Neural crest cell (in vitro differentiated cells): ENCODE data around the gene DUS4L. TPM values are rescaled to one million over a fixed set of nuclear protein-coding genes. Genes with fewer than 3 reads are reported as not detected.

Experiments used
- DNase-seq: peaks from one replicate; pipeline ENCODE4 v3.0.0; 2021; ENCODE audit warnings: low read depth, mixed read lengths, low spot score
- H3K27ac Mint-ChIP-seq: one replicate; pipeline ENCODE4 v1.8.0; 2021; ENCODE audit warnings: mild to moderate bottlenecking, mixed read lengths; ENCODE audit not compliant: unreplicated experiment
- H3K27me3 Mint-ChIP-seq: 2 replicates; pipeline ENCODE4 v1.8.0; 2021; ENCODE audit warnings: low read depth, mild to moderate bottlenecking, mixed read lengths
- H3K36me3 Mint-ChIP-seq: 2 replicates; pipeline ENCODE4 v1.8.0; 2021; ENCODE audit warnings: low read depth, mild to moderate bottlenecking, mixed read lengths
- H3K4me1 Mint-ChIP-seq: 2 replicates; pipeline ENCODE4 v1.8.0; 2021; ENCODE audit warnings: mixed read lengths
- H3K4me3 Mint-ChIP-seq: one replicate; pipeline ENCODE4 v1.8.0; 2021; ENCODE audit warnings: mild to moderate bottlenecking, mixed read lengths
- H3K9me3 Mint-ChIP-seq: 2 replicates; pipeline ENCODE4 v1.8.0; 2021; ENCODE audit warnings: mixed read lengths
- total RNA-seq: library from RNA; stranded (reverse); gene quantifications from 2 replicates; pipeline ENCODE4 v1.2.1, GENCODE V29; 2021
- TF ChIP-seq, protein P1 (sequence below): fragments of 200-600 bp; sonication (generic); conservative IDR thresholded peaks from 2 replicates; pipeline ENCODE4 v1.5.0; 2021; ENCODE audit warnings: antibody characterized with exemption, mild to moderate bottlenecking

Gene DUS4L
- total RNA-seq, 1 donor from 2014 or later = 13.2 TPM

DNA sequence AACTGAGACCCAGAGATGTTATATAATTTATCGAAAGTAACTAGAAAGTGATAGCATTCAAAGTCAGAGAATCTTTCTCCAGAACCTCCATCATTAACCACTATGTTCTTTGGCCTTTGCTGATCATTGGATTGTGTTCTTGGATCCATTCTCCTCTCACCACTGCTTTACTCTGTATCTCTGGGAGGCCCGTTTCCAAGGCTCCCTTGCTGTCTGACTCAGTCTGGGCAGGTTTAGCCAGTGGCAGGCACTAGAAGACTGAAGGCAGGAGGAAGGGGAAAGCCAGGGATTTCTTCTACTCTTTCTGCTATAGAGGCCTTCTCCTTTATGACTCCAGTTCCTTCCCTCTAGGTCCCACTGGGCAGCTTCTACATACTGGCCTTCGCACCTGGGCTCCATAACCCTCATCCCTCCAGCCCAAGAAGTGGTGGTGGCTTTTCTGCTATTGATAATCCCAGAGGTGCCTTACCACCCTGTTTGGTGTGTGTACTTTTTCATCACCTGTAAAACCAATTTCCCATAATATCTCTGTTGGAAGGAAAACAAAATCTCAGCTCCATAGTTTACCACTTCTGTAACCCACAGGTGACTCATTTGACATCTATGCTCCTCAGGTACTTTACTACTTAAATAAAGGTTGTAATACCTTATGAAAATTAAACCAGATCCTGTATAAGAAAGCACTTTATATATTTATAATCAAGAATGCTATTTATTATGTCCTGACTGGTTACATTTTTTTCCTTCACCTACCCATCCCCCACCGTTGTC, 52.3 kb downstream of the DUS4L start:
- no peak for DNase-seq
- no peaks in the 10 kb centered on the region for H3K4me1 Mint-ChIP-seq
- no peaks in the 10 kb centered on the region for H3K9me3 Mint-ChIP-seq
- peak overlapping the region; percentile 78 for H3K27ac Mint-ChIP-seq
- H3K27me3 Mint-ChIP-seq = no peaks in the 10 kb centered on the region
- TF ChIP-seq, protein P1, sequence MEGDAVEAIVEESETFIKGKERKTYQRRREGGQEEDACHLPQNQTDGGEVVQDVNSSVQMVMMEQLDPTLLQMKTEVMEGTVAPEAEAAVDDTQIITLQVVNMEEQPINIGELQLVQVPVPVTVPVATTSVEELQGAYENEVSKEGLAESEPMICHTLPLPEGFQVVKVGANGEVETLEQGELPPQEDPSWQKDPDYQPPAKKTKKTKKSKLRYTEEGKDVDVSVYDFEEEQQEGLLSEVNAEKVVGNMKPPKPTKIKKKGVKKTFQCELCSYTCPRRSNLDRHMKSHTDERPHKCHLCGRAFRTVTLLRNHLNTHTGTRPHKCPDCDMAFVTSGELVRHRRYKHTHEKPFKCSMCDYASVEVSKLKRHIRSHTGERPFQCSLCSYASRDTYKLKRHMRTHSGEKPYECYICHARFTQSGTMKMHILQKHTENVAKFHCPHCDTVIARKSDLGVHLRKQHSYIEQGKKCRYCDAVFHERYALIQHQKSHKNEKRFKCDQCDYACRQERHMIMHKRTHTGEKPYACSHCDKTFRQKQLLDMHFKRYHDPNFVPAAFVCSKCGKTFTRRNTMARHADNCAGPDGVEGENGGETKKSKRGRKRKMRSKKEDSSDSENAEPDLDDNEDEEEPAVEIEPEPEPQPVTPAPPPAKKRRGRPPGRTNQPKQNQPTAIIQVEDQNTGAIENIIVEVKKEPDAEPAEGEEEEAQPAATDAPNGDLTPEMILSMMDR = no peak
- peaks cover 5% of the 10 kb centered on the region for H3K36me3 Mint-ChIP-seq
- H3K4me3 Mint-ChIP-seq = no peak overlapping the region

DNA sequence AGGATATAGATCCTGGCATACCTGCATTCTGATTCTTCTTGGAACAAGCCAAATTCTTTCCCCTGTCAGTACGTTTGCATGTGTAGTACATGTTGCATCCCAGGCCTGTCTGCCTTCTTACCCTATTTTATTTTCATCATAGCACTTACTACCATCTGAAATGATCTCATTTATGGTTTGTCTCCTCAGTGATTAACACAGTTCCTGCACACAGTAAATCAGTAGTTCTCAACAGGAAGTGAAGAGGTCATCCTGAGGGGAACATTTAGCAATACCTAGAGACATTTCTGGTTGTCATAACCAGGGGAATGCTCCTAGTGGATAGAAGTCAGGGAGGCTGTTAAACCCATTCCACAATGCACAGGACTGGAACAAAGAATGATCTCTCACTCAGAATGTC, 58.7 kb downstream of the DUS4L start:
- no peaks in the 10 kb centered on the region for H3K9me3 Mint-ChIP-seq
- DNase-seq = no peak
- peaks cover 3% of the 10 kb centered on the region for H3K36me3 Mint-ChIP-seq
- H3K27me3 Mint-ChIP-seq = no peaks in the 10 kb centered on the region
- no peaks in the 10 kb centered on the region for H3K4me1 Mint-ChIP-seq
- no peak overlapping the region for H3K4me3 Mint-ChIP-seq
- H3K27ac Mint-ChIP-seq = no peak overlapping the region
- TF ChIP-seq, protein P1 = no peak

DNA sequence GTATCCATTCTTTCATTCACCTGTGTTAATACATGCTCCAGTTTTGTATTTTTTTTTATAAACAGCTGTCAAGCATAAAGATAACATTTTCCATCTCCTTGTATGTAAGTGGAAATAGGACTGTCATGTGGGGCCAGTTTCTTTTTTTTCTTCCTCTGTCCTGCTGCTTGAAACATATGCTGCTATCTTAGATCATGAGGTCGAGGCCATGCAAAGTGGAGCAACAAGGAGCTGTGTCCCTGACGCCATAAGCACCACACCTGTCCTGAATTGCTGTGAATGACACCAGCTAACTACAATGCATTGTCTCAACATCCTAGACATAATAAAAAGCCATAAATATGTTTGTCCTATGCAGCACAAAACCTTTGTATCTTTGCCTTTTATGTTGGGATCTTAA, 59.1 kb downstream of the DUS4L start:
- H3K27me3 Mint-ChIP-seq = no peaks in the 10 kb centered on the region
- TF ChIP-seq, protein P1 = no peak
- no peak overlapping the region for H3K4me3 Mint-ChIP-seq
- H3K36me3 Mint-ChIP-seq = peaks cover 3% of the 10 kb centered on the region
- no peaks in the 10 kb centered on the region for H3K4me1 Mint-ChIP-seq
- no peak for DNase-seq
- H3K9me3 Mint-ChIP-seq = no peaks in the 10 kb centered on the region
- H3K27ac Mint-ChIP-seq = no peak overlapping the region

DNA sequence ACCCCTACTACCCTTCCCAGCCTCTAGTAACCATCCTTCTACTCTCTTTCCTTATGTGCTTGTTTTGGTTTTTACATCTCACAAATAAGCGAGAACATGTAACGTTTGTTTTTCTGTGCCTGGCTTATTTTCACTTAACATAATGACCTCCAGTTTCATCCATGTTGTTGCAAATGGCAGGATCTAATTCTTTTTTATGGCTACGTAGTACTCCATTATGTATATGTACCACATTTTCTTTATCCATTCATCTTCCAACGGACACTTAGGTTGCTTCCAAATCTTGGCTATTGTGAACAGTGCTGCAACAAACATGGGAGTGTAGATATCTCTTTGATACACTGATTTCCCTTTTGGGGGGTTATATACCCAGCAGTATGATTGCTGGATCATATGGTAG, 63.2 kb downstream of the DUS4L start:
- Mint-ChIP-seq H3K4me1 (peaks cover 2% of the 10 kb centered on the region), H3K27ac (no peak overlapping the region), H3K27me3 (no peaks in the 10 kb centered on the region), H3K36me3 (peaks cover 3% of the 10 kb centered on the region), H3K4me3 (no peak overlapping the region), H3K9me3 (no peaks in the 10 kb centered on the region)
- DNase-seq = no peak
- TF ChIP-seq, protein P1 = no peak

Other genes starting within 250 kb of the DUS4L start
- gene GPR22, start 93.9 kb upstream of the DUS4L start, total RNA-seq = 0.07 TPM in 1 of 2 replicates, not detected in the other
- gene COG5, start 51 bp upstream of the DUS4L start, total RNA-seq = 26.8 and 35.1 TPM in 2 replicates
- gene BCAP29, start 16.3 kb downstream of the DUS4L start, total RNA-seq = 32.5 and 34.2 TPM in 2 replicates
- 0.12 and 0.52 TPM in 2 replicates for gene SLC26A4, start 96.9 kb downstream of the DUS4L start, total RNA-seq
- 30.8 and 35.2 TPM in 2 replicates for gene CBLL1, start 180.2 kb downstream of the DUS4L start, total RNA-seq
- gene SLC26A3, start 239.3 kb downstream of the DUS4L start, total RNA-seq = not detected in 2 replicates